Epidermal melanocyte (primary cell): ENCODE measurements around the gene SLC16A7.

ENCODE experiments used
- DNase-seq: peaks from one replicate; pipeline ENCODE4 v3.0.0; 2011; ENCODE audit warnings: low spot score; ENCODE audit not compliant: insufficient read length

SLC16A7 gene

GRCh38 chr12:59624732-59625460, 29.1 kb downstream of the SLC16A7 start:
- DNase-seq: no peak

- DNase-seq: no peak
Measured at GRCh38 chr12:59626382-59626781, 30.6 kb downstream of the SLC16A7 start.

DNA sequence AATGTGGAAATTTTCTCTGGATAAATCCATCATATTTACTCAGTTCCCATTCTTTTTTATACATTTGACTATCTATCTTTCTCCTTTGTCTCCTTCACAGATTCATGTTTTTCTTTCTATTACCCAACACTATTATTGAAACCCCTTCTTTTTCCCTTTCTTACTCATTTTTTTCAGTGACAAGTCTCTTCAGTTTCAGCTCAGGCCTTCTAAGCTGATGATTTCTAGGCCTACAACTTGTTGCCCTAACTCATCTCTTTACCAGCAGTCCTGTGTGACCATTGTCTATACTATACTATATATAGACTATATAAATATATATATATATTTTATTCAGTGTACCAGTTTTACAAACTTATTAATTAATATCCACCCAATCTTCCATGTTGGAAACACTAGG, 31.8 kb downstream of the SLC16A7 start:
- no peak for DNase-seq

- no peak for DNase-seq
Measured at GRCh38 chr12:59629890-59630289, 34.1 kb downstream of the SLC16A7 start.

GRCh38 chr12:59632408-59632807, 36.6 kb downstream of the SLC16A7 start:
- DNase-seq: no peak

DNA sequence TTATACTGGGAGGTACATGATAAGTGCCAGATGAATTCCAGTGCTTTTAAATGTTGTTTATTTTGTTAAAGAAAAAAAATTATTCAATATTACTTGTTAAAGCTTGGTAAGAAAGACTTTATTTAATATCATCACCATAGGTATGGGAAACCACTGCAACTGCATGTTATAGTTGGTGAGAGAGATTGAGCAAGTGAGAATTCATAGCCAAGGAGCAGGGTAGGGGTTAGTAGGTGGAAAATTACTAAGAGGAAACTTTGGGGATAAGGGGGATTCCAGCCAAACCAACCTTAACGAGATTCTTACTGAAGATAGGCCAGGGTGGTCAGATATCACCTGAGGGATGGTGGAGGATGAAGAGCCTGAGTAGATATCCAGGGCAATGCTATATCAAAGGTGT, 38.4 kb downstream of the SLC16A7 start:
- DNase-seq: no peak

- DNase-seq: no peak
Measured at GRCh38 chr12:59636945-59637691, 41.3 kb downstream of the SLC16A7 start.

DNA sequence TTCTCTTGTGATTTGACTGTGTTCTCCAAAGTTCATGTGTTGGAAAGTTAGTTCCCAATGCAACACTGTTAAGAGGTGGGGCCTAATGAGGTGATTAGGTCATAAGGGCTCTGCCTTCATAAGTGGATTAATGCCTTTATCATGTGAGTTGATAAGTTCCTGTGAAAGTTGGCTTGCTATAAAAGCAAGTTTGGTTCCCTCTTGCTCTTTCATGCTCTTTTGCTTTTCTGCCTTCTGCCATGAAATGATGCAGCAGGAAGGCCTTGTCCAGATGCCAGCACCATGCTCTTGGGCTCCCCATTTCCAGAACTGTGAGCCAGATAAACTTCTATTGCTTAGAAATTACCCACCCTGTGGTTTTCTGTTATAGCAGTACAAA, 41.9 kb downstream of the SLC16A7 start:
- no peak for DNase-seq

DNA sequence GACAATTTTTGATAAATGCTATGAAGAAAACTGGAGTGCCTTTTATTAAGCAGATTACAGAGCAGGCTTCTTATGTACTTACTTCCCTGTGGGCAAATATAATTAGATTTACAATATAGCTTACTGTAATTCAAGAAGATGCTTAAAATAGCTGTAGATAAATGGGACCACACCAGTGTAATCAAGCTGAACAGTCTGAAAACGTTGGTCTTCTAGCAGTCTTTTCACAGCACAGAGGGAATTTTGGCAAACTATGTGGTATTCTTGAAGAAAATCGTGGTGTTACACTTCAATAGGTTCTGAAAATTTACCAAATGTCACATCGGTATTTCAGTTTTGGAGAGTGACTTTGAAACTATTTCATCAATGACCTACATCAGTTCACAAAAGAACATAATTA, 47.7 kb downstream of the SLC16A7 start:
- no peak for DNase-seq

- DNase-seq: no peak
Measured at GRCh38 chr12:59645242-59645641, 49.4 kb downstream of the SLC16A7 start.

DNA sequence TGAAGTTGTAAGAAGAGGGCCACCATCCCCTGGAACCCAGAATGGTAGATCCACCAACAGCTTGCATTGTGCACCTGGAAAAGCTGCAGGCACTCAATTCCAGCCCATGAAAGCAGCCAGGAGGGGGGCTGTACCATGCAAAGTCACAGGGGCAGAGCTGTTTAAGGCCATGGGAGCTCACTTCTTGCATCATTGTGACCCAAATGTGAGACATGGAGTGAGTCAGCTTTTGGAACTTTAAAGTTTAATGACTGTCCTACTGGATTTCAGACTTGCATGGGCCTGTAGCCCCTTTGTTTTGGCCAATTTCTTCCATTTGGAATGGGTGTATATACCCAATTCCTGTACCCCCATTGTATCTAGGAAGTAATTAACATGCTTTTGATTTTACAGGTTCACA, 50.8 kb downstream of the SLC16A7 start:
- DNase-seq: no peak

GRCh38 chr12:59649203-59649602, 53.4 kb downstream of the SLC16A7 start:
- DNase-seq: no peak

- no peak for DNase-seq
Measured at GRCh38 chr12:59650588-59651228, 54.9 kb downstream of the SLC16A7 start.

DNA sequence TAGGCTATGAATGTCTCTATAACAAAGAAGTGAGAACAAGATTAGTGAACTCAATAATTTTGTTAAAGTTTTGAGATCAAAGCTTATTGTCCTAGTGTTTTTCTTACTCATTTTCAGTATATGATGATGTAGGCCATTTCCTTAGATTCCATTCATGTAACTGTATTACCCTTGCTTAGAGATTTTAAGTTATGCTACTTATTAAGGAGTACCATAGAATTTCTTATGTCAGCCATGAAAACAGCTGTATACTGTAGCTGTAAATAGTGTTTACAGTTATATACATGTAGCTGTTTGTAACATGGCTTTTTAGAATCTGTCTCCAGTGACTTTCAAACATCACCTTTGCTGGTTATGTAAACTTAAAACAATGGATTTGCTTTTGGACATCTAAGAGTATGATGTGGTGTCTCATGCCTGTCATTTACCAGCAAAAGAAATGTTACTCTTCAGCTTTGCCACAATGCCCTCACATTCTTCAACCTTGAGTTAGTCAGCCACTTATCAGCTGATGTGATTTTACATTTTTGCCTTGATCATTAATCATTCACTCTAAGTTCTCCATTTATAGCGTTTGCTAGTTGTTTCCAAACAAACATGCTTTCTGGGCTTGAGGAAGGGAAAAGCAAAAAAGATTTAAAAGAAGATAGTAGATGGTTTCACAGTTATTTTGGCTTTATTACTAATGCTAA, 55.5 kb downstream of the SLC16A7 start:
- no peak for DNase-seq

GRCh38 chr12:59652130-59652529, 56.3 kb downstream of the SLC16A7 start:
- no peak for DNase-seq

DNA sequence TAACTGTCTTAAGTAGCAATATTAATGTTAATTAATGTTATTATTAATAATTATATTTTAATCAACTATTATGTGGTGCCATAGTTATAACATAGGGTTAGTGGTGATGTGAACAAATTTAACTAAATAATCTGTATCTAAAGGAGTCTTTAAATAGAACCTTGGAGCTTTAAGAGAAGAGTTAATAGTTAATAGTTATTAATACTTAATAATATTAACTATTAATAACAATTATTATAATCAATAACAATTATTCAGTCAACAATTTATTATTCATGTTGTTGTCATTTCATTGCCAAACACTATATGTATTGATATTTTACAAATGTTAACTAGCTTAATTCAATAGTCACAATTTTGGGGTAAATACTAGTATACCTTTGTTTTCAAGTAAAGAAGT, 58.2 kb downstream of the SLC16A7 start:
- no peak for DNase-seq

DNA sequence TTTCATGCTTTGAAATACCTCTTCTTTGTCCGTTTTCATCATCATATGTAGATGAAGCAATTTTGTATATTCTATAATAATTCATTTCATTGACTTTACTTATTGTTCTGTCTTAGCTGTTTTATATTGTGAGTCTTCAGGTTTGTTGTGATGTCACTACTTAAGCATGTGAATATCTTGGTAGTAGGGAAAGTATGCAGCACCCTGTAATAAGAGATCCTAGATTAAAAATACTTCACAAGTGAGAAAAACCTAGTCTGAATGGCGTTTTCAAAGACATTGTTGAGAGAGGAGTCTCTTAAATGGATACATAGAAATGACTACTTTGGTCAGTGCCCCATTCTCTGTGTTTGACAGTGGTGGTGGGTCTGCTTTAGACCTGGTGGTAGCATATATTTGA, 61.4 kb downstream of the SLC16A7 start:
- DNase-seq: no peak

- no peak for DNase-seq
Measured at GRCh38 chr12:59657711-59658110, 61.9 kb downstream of the SLC16A7 start.

DNA sequence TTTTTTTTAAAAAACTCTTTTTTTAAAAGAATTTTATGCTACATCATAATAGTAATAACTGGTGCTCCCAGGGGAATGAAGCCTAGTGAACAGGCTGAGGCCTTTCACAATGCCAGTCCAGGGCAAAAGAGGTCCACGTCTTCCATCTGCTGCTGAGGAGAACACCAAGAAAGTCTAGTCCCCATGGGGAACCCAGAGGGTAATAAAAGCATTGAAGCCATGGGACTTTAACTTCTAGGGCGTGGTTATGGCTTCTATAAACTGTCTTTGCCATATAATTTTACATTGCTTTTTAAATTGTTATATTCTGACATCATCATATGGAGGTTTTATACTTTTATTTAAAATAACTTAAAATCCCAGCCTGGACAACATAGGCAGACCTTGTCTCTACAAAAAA, 64.3 kb downstream of the SLC16A7 start:
- DNase-seq: no peak

DNA sequence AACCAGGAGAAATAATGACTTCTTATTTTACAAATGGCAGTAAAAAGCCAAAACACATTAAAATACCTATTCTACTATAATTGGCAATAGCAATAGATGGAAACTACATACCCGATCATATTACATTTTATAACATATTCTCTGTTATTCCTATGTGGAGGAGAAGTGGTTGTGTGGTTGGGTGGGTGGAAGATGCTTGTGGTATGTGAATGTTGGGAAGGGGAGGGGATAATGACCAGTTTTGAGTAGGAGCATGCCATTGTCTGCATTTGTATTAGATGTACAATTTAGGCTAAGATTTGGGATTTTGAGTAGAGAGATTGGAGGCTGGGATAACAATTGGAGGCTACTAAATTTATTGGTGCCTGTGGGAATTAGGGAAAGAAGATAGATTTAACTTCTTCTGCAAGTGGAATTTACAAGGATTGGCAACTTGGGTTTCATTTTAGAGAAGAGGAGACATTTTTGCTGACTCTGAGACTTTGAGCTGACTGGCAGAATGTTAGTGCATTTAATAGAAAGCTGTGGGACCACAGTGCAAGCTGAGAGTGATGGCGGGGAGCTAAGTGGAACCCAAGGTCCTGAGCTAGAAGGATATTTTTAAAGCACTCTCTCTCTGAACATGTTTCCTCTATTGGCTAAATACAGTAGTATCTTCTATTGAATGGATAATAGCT, 65.2 kb downstream of the SLC16A7 start:
- DNase-seq: no peak

- no peak for DNase-seq
Measured at GRCh38 chr12:59664495-59664894, 68.7 kb downstream of the SLC16A7 start.
